Progenitor cell of endocrine pancreas (in vitro differentiated cells): Measurements from ENCODE around the gene TDRD12. TPM values are rescaled to one million over a fixed set of nuclear protein-coding genes. Genes with fewer than 3 reads are reported as not detected.
A peak's percentile ranks its signal among the peaks of the same experiment; 100 is the strongest.
"Not testable (repeated sequence)": the region's sequence is repeated elsewhere in the genome, so short reads cannot be mapped to it uniquely, and the experiment has no call there.

Source experiments
- DNase-seq: peaks from one replicate; pipeline ENCODE4 v3.0.0; 2021; ENCODE audit warnings: low spot score; ENCODE audit not compliant: unreplicated experiment
- H3K27ac Mint-ChIP-seq: 2 replicates; pipeline ENCODE4 v1.8.0; 2021; ENCODE audit warnings: mild to moderate bottlenecking, moderate library complexity, mixed read lengths
- H3K27me3 Mint-ChIP-seq: 2 replicates; pipeline ENCODE4 v1.8.0; 2021; ENCODE audit warnings: mixed read lengths
- H3K36me3 Mint-ChIP-seq: 2 replicates; pipeline ENCODE4 v1.8.0; 2022; ENCODE audit warnings: mixed read lengths; ENCODE audit not compliant: insufficient read depth
- H3K4me1 Mint-ChIP-seq: 2 replicates; pipeline ENCODE4 v1.8.0; 2021; ENCODE audit warnings: low read depth, mixed read lengths
- H3K4me3 Mint-ChIP-seq: 2 replicates; pipeline ENCODE4 v1.8.0; 2021; ENCODE audit warnings: low read depth, mild to moderate bottlenecking, moderate library complexity, mixed read lengths
- H3K9me3 Mint-ChIP-seq: 2 replicates; pipeline ENCODE4 v1.8.0; 2021; ENCODE audit warnings: low read depth, mixed read lengths
- total RNA-seq: library from RNA; stranded (reverse); gene quantifications from 2 replicates; pipeline ENCODE4 v1.2.1, GENCODE V29; 2021
- TF ChIP-seq, protein P1 (sequence below): fragments of 200-600 bp; sonication (generic); IDR thresholded peaks from one replicate; pipeline ENCODE4 v1.5.0; 2021; ENCODE audit warnings: antibody characterized with exemption, mild to moderate bottlenecking; ENCODE audit not compliant: unreplicated experiment

The TDRD12 gene
- total RNA-seq, 1 donor from 2014 or later, result 0.29 TPM

DNA sequence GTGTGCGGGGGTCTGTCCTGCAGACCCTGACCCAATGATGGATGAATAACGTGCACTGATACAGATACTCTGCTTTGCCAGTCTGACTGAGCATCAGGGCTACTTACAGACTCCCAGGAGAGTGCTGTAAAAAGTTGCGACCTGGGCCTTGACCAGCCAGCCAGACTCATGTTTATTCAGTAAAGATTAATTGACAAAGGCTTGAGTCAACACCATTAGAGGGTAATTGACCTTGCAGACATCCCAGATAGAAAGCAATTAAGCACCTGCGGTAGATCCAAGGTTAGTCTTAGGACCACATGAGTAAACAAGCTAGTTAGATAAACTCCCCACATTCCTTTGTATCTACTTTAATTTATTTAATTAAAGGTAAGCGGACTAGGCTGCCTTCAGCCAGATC lies 17.6 kb upstream of the TDRD12 start:
- H3K4me3 Mint-ChIP-seq, result peak overlapping the region; percentile 45
- H3K27ac Mint-ChIP-seq, result peak overlapping the region; percentile 92
- DNase-seq, result peak; percentile 22
- H3K9me3 Mint-ChIP-seq, result peaks cover 17% of the 10 kb centered on the region
- peaks cover 55% of the 10 kb centered on the region for H3K36me3 Mint-ChIP-seq
- H3K27me3 Mint-ChIP-seq, result peaks cover 22% of the 10 kb centered on the region
- H3K4me1 Mint-ChIP-seq, result peaks cover 25% of the 10 kb centered on the region
- TF ChIP-seq, protein P1, sequence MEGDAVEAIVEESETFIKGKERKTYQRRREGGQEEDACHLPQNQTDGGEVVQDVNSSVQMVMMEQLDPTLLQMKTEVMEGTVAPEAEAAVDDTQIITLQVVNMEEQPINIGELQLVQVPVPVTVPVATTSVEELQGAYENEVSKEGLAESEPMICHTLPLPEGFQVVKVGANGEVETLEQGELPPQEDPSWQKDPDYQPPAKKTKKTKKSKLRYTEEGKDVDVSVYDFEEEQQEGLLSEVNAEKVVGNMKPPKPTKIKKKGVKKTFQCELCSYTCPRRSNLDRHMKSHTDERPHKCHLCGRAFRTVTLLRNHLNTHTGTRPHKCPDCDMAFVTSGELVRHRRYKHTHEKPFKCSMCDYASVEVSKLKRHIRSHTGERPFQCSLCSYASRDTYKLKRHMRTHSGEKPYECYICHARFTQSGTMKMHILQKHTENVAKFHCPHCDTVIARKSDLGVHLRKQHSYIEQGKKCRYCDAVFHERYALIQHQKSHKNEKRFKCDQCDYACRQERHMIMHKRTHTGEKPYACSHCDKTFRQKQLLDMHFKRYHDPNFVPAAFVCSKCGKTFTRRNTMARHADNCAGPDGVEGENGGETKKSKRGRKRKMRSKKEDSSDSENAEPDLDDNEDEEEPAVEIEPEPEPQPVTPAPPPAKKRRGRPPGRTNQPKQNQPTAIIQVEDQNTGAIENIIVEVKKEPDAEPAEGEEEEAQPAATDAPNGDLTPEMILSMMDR, result no peak

DNA sequence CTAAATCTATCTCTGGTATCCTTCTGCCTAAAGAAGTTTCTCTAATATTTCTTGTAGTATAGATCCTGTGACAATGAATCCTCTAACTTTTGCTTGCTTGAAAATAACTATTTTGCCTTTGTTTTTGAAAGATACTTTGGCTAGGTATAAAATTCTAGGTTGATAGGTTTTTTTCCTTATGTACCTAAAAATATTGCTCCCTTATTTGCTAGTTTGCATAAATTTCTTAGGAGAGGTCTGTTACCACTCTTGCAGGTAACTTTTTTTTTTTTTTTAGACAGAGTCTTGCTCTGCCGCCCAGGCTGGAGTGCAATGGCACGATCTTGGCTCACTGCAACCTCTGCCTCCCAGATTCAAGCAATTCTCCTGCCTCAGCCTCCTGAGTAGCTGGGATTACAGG lies 15.6 kb upstream of the TDRD12 start:
- Mint-ChIP-seq H3K27ac (peak overlapping the region; percentile 79), H3K9me3 (peaks cover 13% of the 10 kb centered on the region), H3K36me3 (peaks cover 46% of the 10 kb centered on the region), H3K27me3 (peaks cover 13% of the 10 kb centered on the region), H3K4me1 (peaks cover 23% of the 10 kb centered on the region)
- not testable (repeated sequence) for DNase-seq, H3K4me3 Mint-ChIP-seq

DNA sequence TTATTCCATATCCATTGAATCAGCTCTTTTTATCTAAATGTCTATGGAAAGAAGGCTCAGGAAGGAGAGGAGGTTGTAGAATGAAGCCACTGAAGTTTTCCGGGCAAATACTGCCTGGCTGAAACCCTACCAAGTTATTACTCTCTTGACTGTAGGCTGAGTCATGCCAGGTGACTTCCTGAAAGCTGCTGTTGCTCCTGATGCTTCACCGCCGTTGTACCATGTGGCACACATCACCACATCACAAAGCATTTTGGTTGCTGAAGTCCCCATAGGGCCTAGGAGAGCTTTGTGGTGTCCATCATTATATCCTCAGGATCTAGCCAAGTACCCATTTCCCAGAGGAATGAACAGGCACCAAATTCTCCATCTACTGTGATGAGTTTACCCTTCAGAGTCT lies 11.1 kb upstream of the TDRD12 start:
- Mint-ChIP-seq H3K4me3 (no peak overlapping the region), H3K27ac (peak overlapping the region; percentile 62), H3K9me3 (peaks cover 11% of the 10 kb centered on the region), H3K4me1 (peaks cover 8% of the 10 kb centered on the region), H3K36me3 (peaks cover 41% of the 10 kb centered on the region), H3K27me3 (peaks cover 13% of the 10 kb centered on the region)
- TF ChIP-seq, protein P1, result no peak
- no peak for DNase-seq

DNA sequence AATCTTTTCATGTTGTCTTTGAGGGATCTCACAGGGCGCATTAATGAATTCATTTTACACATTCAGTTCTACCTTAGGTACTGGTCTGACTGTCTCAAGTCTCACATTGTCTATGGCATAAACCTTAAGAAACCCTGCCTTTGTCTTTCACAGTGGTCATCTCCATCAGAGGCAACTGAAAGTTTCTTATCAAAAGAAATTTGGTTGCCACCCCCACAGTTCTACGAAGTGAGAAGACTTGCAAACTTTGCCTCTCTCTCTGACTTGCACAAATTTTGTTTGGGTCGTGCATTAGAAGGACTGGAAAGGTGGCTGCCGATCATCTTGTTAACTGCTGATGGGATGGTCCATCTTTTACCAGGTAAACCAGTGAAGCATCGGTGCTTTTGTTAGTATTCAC lies 10.5 kb upstream of the TDRD12 start:
- DNase-seq, result no peak
- H3K27me3 Mint-ChIP-seq, result peaks cover 13% of the 10 kb centered on the region
- H3K9me3 Mint-ChIP-seq, result peaks cover 8% of the 10 kb centered on the region
- peaks cover 38% of the 10 kb centered on the region for H3K36me3 Mint-ChIP-seq
- no peak overlapping the region for H3K27ac Mint-ChIP-seq
- H3K4me1 Mint-ChIP-seq, result peaks cover 8% of the 10 kb centered on the region
- no peak overlapping the region for H3K4me3 Mint-ChIP-seq
- TF ChIP-seq, protein P1, result no peak

DNA sequence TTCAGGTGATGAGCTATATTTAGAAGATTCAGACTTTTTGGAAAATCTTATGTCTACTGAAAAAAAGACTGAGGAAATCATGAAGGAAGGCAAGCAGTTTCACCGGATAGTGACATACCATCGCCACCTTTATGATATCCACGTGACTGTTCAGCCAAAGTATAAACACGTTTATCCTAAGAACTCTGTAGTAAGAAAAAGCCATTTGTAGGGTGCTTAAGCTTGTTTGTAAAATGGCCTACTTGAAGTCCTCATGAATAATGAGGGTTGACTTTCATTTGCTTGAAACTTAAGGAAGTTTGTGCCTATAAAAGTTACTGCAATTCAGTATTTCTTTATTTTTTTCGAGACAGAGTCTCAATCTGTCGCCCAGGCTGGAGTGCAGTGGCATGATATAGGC lies 7.8 kb upstream of the TDRD12 start:
- H3K36me3 Mint-ChIP-seq, result peaks cover 32% of the 10 kb centered on the region
- no peak for DNase-seq
- peaks cover 11% of the 10 kb centered on the region for H3K27me3 Mint-ChIP-seq
- H3K4me1 Mint-ChIP-seq, result peaks cover 5% of the 10 kb centered on the region
- TF ChIP-seq, protein P1, result no peak
- no peak overlapping the region for H3K27ac Mint-ChIP-seq
- H3K9me3 Mint-ChIP-seq, result peaks cover 1% of the 10 kb centered on the region
- no peak overlapping the region for H3K4me3 Mint-ChIP-seq

DNA sequence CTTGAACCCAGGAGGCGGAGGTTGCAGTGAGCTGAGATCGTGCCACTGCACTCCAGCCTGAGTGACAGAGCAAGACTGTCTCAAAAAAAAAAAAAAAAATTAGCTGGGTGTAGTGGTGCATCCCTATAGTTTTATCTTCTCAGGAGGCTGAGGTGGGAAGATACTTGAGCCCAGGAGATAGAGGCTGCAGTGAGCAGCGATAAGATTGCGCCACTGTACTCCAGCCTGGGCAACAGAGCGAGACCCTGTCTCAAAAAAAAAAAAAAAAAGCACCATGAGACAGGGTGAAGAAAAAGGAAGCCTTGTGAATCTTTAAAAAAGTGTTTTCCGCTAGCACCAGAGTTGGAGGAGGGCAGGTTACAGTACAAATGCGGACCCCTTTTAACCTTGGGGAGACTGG lies 3.4 kb upstream of the TDRD12 start:
- H3K9me3 Mint-ChIP-seq, DNase-seq: not testable (repeated sequence)
- H3K36me3 Mint-ChIP-seq, result peaks cover 17% of the 10 kb centered on the region

More for the DNA sequence above, 3.4 kb upstream of the TDRD12 start:
- H3K27me3 Mint-ChIP-seq, H3K4me1 Mint-ChIP-seq, H3K27ac Mint-ChIP-seq, H3K4me3 Mint-ChIP-seq: not testable (repeated sequence)
